ENCODE measurements around the gene SPEF1.

SPEF1 gene

DNA sequence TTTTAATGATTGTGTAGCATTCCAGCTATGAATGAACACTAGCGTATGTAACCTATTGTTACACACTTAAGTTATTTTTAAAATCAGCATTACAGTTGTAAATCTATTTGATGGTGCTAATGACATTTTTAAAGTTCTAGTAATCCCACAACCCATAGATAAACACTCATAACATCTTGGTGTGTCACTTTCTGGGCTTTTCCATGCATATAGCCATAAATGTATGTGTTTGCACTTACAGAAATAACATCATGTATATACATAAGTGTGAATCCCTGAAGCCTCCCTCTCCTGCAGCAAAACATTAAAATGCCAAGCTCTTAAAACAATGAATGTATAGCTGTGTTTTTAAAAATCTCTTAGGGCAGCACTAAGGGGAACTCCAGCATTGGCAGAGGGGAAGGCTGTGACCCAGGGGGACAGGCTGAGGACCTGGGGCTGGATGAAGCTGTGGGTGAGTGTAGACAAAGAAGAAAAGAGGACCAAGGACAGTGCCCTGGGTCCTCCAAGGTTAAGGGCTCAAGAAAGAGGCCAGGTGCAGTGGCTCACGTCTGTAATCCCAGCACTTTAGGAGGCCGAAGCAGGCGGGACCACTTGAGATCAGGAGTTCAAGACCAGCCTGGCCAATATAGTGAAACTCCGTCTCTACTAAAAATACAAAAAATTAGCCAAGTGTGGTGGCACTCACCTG is 6.2 kb upstream of the SPEF1 start:
- DNase-seq (ENCODE audit: low spot score) = no peak

DNA sequence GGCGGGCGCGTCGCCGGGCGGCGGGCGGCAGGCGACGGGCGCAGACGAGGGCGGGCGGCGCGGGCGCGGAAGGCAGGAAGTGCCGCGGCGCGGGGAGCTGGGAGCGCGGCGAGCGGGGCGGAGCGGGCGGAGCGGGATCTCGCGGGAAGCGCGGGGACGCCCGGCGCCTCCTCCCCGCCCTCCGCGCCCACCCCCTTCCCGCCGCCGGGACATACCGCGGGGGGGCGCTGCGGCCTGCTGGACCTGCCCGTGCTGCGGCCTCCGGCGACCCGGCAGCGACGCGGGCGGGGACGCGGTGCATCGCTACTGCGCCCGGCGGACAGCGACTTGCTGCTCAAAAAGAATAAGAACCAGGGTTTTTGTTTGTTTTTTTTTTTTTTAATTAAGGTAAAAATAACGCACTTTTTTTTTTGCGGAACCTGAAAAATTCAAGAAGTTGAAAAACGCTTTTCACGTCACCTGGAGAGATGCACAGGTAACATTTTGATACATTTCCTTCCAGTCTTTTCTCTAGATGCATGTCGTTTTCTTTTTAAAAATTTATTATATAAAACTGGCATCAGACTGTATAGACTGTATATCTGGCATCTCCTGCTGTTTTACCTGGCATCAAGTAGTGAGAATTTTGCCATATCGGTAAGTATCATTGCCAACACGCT is 5.5 kb upstream of the SPEF1 start, which contains the start of gene CENPB:
Gene CENPB, minus strand, starts transcription at position 76 of the 659 bp plus-strand sequence. CDS start 257 bp downstream, outside the sequence.
- peak; percentile 84 for DNase-seq (ENCODE audit: low spot score)

DNA sequence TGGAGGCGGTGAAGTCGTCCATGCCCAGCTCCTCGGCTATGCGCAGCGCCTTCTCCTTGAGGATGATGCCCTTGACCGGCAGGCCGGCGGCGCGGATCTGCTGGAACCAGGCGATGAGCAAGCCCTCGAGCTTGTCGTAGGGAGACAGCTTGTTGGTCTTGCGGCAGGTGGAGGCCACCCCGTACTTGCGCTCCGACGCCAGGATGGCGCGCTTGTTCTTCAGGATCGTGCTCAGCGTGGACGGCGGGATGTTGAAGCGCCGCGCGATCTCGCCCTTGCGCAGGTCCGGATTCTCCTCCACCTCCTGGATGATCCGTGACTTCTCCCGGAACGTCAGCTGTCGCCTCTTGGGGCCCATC is 4.9 kb upstream of the SPEF1 start:
- peak; percentile 67 for DNase-seq (ENCODE audit: low spot score)

DNA sequence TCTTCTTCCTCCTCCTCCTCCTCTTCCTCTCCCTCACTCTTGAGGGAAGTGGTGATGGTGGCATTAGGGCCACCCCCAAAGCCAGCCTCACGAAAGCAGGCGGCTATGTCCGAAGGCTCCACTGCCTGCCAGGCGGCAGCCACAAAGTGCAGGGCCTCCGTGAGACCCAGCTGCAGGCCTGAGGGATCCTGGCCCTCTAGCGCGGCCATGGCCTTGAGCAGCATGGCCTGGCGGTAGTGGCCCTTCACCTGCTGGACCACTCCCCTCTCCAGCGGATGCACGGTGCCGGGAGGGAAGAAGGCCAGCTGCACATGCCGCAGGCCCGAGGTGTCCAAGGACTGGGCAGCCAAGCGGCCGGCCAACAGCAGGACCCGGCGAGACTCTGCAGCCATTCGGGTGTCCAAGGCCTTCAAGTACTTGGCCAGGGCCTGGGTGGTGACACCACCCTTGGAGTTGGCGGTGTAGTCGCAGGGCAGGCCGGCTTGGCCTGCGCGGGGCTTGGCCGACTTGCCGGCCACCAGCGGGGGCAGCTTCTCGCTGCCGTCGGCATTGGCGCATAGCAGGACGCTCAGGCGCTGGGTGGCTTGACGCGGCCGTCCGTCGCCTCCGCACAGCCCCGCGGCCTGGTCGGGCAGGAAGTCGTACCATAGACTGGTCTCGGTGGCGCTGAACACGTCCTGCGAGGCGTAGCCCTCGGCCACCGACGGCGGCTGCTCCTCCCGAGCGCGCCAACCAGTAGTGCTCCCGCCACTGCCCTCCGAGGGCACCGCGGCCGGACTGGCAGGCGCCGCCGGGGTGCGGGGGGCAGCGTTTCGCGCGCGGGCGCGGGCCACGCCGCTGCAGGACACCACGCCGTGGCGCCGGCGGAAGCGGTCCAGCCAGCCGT is 4.2 kb upstream of the SPEF1 start:
- DNase-seq (ENCODE audit: low spot score) = no peak

DNA sequence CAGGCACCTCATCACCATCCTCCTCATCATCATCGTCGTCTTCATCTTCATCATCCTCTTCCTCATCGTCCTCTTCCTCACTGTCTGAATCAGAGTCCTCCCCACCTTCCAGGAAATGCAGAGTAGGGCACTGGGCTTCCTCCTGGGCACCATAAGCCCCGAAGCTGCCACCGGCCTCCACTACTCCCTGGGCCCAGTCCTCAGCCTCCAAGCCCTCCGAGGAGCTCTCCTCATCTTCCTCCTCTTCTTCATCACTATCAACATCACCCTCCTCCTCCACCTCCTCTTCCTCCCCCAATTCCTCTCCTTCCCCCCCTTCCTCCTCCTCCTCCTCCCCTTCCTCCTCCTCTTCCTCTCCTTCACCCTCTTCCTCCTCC is 3.6 kb upstream of the SPEF1 start:
- no peak for DNase-seq (ENCODE audit: low spot score)

DNA sequence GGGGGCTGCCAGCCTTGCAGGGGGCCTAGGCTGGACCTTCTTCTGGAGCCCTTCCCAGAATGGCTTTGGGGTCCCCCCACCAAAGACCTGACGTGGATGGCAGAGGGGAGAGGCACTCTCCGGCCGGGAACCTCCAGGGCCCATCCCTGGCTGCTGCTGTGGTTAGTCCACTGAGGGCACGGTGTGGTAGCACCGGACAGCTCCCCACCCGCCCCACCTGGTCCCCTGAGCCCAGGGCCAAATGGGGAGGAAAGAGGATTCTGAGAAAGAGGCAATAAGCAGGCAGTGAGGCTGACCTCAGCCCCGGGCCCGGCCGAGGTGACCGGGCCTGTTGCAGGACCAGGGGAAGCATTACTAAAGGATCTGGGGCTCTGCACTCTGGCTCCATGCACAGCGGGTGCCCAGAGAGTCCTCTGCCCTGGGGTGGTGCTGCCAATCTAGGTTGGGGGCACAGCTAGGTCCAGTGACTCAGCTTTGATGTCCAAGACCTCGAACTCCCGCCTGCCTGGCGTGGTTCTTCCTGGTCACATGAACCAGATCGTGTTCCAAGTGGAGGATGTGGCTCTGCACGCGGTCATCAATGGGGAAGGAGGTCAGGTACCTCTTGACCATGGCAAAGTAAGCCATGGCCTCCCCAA is 3.1 kb upstream of the SPEF1 start:
- no peak for DNase-seq (ENCODE audit: low spot score)

DNA sequence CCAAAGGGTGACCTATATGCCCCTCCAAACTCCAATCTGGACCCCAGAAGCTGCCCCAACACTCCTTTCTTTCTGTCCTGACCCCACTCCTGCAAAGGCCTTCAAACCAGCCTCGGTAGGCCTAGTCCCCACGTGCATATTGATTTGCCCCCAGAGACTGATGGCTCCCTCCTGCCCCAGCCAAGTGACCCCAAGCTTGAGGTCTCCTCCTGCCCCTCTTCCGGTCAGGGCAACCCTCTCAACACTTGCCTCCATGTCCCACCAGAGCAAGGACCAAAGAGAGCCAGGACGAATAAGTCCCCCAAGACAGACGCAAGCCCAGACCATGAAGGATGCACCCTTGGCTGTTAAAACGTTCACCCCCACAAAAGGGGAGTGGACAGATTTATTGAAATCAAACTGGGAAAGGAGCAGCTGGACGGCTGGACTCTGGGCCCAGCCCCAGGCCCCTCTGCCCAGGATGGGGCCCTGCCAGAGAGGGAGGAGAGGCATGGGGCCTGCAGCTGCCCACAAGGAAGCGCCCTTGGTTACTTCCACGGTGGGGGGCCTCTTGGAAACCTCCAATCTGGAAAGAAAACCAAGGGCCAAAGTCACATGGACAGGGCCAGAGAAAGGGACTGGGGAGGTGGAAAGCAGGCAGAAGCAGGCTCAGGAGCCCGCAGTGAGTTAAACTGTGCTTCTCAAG is 2.4 kb upstream of the SPEF1 start:
- no peak for DNase-seq (ENCODE audit: low spot score)

DNA sequence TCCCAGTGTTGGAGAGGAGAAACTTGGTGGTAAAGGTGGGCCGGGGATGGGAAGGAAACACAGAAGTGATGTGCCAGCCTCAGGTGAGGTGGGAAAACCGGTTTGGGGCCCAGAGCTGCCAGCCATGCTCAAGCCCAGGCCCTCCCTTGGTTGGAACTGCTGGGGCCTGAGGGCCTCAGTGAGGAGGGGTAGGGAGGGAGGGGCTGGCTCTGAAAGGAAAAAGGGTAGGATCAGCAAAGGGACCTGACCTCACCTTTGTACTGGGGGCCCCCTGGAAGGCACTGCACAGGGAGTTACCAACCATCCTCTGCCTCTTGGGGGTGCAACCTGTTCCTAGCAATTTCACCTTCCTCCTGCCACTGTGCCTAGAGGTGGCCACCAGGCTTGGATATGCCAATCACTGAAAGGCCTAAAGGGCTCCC is 1.8 kb upstream of the SPEF1 start:
- DNase-seq (ENCODE audit: low spot score) = no peak

DNA sequence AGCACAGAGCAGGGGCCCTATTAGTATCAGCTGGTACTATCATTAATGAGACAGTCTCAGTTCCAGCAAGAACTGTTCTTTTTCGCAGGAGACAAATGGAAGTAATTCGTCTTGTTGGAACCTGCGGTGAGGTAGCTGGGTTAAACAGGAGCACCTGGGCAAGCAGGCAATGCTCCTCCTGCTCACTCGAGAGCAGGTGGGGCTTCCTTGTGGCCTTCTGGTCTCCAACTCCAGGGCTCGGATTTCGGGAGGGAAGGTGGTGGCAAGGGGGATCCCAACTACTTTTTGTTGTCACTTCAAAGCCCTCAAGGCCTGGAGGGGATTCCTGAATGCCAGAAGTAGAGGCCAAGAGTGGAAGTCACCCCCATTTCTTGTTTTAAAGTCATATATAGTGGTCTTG is 1.3 kb upstream of the SPEF1 start:
- DNase-seq (ENCODE audit: low spot score) = no peak

DNA sequence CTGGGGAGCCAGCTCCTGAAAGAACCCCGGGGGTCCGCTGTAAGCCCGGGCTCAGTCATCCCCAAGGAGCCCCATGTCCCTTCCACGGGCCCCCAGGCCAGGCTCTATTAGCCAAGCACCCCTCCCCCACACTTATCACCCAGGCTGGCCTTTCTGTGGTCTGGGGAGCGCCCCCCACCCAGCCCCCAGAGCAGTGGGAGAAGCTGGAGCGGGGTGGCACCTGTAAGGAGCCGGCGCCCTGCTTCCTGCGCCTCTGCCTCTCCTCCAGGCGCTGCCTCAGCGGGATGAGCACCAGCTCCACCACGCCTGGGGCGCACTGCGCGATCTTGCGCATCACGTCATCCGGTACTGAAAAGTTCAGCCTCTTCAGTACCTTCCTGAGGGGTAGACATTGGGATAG is 2.3 kb downstream of the SPEF1 start:
- DNase-seq (ENCODE audit: low spot score) = no peak

DNA sequence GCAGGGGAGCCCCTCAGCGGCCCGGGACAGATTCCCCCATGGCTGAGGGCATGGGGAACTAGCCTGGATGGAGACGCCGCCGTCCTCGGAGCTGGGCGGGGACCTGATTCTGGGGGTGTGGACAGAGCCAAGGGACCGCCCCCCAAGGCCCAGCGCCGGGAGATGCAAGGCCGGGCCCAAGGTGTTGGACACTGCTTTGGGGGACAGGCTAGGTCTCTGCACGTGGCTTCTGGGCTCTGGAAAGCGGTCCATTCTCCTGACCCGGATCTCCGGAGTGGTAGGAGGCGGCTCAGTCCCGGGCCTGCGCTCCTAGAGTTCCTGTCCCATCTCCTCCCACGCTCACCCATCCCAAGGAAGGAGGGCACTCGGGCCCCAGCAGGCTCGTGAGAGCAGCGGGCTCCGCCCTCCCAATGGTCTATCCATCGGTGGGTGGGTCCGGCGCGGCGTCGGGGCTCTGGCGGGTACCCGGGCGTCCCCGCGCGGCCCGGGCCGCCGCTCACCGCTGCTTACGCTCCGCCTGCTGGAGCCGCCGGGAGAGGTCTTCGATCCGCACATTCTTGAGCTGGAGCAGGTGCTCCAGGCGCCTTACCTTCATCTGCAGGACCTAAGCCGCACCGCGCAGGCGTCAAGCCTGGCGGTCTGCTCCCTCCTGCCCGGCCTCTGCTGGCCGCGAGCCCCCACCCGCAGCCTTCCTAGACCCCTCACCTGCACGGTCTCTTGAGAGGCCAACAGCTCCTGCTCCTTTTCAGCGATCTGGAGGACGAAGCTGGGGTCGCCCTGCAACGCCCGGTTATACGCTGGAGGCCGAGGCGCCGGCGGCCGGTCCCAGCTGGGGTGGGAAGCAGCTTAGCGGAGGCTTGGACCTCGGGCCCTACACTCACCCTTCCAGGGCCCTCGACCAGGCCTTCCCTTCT is 3.3 kb downstream of the SPEF1 start:
- DNase-seq (ENCODE audit: low spot score) = peak; percentile 67

DNA sequence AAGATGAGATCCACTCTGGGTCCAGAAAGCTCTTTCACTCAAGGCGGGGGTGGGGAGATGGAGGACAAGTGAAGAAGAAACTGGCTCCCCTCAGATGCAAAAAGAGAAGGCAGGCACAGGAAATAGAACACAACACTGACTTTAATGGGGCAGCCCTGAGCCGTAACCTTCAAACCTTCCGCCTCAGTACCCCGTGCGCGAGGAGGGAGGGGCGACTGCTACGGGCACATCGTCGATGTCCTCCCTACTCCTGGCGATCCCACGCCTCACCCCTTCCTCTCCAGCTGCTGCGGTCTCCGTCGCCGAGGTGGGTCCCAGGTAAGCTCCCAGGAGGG is 3.9 kb downstream of the SPEF1 start:
- DNase-seq (ENCODE audit: low spot score) = no peak

DNA sequence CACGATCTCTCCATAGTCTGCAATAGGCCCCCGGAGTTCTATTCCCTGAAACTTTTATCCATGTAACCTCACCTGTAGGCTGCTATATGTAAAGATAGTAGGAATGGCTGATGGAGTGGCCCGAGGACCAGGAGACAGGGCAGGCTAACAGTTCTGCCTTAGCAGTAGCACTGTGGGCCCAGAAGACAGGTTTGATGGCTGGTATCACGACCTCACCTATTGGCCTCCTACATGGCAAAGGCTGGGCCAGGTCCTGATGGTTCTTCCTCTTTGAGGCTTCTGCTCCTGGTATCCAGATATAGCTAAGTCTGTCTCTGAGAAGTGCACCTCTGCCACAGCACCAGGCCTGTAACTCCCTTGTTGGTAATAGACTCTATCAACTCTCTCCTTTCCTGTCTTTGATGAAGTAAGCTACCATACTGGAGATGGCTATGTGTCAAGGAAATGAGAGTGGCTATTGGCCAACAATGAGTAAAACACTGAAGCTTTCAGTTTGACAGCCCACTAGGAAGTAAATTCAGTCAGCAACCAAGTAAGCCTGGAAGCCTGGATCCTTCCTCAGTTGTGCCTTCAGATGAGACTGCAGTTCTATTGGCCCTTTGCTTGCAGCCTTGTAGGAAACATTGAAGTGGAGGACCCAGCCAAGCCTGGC is 5.7 kb downstream of the SPEF1 start:
- DNase-seq (ENCODE audit: low spot score) = no peak

DNA sequence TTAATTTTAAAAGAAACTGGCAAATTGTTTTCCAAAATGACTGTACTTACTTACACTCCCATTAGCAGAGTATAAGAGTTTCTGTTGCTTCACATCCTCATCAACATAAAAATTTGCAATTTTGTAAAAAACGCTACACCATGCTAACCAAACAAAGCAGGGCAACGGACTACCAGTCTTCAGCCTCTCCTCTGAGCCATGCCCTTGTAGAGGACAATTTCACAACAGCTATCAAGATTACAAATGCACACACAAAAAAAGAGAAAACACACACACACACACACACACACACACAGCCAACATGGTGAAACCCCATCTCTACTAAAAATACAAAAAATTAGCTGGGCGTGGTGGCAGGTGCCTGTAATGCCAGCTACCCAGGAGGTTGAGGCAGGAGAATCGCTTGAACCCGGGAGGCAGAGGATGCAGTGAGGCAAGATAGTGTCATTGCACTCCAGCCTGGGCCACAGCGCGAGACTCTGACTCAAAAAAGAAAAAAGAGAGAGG is 9.6 kb downstream of the SPEF1 start:
- no peak for DNase-seq (ENCODE audit: low spot score)

DNA sequence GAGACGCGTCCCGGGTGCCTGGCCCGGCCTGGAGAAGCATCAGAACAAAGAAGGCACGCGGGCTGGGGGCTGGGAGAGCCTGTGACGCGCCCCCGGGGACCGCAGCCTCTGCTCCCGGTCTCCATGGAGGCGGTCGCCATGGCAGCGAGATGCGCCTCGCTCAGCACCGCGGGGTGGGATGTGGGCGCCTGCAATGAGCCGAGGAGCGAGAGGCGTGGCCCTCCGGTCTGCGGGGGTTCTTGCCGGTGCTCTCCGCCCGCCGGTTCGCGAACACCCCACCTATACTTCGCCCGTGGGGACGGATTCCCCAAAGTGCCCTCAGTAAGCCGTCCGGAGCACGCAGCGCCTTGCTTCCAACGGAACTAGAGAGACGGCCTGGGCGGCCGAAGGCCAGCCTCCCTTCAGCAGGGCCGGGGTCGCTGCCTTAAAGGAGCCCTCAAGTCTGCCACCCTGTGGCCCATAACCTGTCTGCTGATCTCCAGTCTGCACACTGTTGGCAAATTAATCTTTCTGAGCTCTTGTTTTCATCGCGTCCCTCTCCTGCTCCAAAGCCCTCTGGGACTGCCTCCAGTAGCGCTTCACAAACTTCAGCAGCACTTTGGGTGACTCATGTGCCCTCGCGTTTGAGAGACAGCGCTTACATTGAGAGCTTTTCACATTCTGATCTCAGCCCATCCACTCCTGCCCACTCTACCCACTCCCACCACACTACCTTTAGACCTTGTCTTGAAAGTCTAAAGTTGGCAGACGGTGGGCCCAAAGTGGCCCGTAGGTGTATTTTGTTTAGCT is 12.7 kb downstream of the SPEF1 start:
- peak; percentile 89 for DNase-seq (ENCODE audit: low spot score)

DNA sequence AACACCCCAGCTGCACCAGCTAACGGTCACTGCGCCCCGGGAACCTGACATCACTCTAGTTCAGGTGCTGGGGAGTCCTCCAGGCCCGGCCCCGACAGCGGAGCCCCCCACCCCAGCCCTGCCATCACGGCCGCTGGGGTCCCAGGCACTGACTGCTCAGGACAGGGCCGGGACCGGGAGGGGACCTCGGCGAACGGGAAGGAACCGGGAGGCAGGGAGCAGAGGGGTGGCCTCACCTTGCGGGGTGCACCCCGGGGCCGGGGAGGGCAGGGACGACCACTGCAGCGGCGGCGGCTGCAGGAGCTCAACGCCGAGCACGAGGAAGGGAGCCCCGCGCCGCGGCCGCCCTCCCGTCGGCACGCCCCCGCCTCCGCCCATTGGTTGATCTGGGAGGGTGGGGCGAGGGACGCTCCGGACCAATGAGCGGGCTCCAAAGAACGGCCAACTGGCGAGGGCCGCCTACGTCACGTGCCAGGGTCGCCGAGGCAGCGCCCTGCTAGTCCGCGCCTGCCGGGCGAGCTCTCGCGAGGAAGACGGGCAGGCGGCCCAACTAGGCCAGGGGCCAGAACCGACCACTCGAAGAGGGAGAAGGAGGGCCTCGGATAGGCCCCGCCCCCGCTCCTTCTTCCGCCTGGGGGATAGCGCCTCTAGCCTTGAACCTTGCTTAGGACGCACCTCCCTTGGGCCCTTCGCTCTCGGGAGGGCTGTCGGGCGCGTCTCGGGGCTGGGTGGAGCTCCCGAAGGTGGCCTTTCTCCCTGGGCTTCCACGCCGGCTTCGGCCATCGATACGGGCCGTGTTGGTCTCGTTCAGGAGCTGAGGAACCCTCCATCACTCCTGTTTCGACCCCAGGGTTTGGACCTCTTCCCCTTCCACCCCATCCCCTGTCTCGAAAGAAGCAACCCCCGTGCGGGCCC is 13.6 kb downstream of the SPEF1 start, which contains the start of gene ADISSP:
Gene ADISSP, minus strand, starts transcription at position 327 of the 915 bp plus-strand sequence. CDS start 7,653 bp downstream, outside the sequence.
- DNase-seq (ENCODE audit: low spot score) = peak; percentile 99

DNA sequence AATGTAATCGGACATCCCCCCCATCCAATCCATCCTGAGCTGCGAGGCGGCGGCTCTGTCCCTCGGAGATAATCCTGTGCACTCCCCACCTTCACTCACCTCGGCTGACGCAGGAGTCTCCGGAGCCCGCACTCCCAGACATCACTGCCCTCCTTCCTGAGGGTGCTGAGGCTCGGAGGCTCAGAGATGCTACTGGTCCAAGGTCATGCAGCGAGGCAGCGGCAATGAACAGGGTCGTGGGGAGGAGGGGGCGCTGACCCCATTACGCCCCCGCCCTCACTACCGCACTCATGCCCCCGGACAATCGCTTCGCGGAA is 14.2 kb downstream of the SPEF1 start:
- no peak for DNase-seq (ENCODE audit: low spot score)

DNA sequence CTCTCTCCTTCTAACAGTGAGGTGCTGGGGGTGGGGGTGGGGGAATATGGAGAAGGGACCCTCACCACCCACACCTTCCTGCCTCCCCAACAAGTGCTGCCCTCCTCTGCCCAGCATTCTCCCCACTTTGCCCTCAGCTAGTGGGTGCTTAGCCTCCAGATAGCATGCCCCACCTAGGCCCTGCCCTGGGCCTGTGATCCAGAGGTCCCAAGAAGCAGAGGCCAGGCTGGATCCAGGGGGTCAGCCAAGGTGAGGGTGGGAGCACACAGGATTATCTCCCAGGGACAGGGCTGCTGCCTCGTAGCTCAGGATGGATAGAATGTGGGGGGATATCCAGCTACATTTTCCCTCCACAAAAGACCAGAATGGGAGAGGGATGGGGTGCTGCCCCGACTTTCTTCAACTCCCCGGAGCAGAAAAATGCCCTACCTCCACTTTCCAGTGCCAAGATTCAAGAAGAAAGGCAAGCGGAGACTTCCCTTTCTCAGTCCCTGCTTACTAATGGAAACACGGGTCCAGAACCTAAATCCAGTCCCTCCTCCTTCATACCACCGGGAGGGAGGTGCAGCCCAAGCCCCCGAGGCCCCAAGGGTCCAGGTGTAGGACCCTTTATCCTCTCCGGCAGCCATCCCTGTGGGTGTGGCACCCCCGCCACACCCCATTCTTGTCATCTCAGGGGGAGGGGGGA is 14.7 kb downstream of the SPEF1 start:
- no peak for DNase-seq (ENCODE audit: low spot score)
